HepG2 (cell line): ENCODE data around the gene ZNF22. TPM values are rescaled to one million over a fixed set of nuclear protein-coding genes. Genes with fewer than 3 reads are reported as not detected.

ENCODE experiments used
- ARHGAP35 ChIP-seq: sonication (generic); formaldehyde crosslinking; IDR thresholded peaks from 2 replicates; pipeline ENCODE4 v1.9.0; 2022; ENCODE audit warnings: mild to moderate bottlenecking, inconsistent platforms, moderate library complexity, missing genetic modification reagents, borderline replicate concordance
- ATF7-NPFF ChIP-seq: sonication (generic); formaldehyde crosslinking; IDR thresholded peaks from 2 replicates; pipeline ENCODE4 v1.8.1; 2023; ENCODE audit warnings: mild to moderate bottlenecking, low read depth, missing genetic modification reagents, moderate library complexity
- CBX1 ChIP-seq: IDR thresholded peaks from one replicate; pipeline ENCODE4 v1.6.1; 2016; ENCODE audit warnings: antibody characterized with exemption, low read depth
- GLI4 ChIP-seq: sonication (generic); formaldehyde crosslinking; IDR thresholded peaks from 2 replicates; pipeline ENCODE4 v1.5.1; 2020; ENCODE audit warnings: missing genetic modification reagents, mild to moderate bottlenecking, moderate library complexity, borderline replicate concordance
- HCFC1 ChIP-seq: fragments of 150-350 bp; IDR thresholded peaks from 2 replicates; pipeline ENCODE4 v1.6.1; 2014; ENCODE audit warnings: low read depth, low read length
- HDAC1 ChIP-seq: sonication (generic); formaldehyde crosslinking; IDR thresholded peaks from 2 replicates; pipeline ENCODE4 v1.5.1; 2020; ENCODE audit warnings: mild to moderate bottlenecking, missing genetic modification reagents
- NFE2L1 ChIP-seq: sonication (generic); formaldehyde crosslinking; IDR thresholded peaks from 2 replicates; pipeline ENCODE4 v1.4.0; 2020; ENCODE audit warnings: missing genetic modification reagents, mild to moderate bottlenecking, borderline replicate concordance
- POLR2AphosphoS5 ChIP-seq: IDR thresholded peaks from 2 replicates; pipeline ENCODE4 v1.6.1; 2012; ENCODE audit warnings: low read depth, low read length
- RCOR2 ChIP-seq: IDR thresholded peaks from 2 replicates; pipeline ENCODE4 v1.6.1; 2016; ENCODE audit warnings: missing biosample characterization, missing genetic modification reagents
- RERE ChIP-seq: IDR thresholded peaks from 2 replicates; pipeline ENCODE4 v1.6.1; 2016; ENCODE audit warnings: low read depth, missing genetic modification reagents, missing compliant biosample characterization
- THAP11 ChIP-seq: IDR thresholded peaks from 2 replicates; pipeline ENCODE4 v1.6.1; 2016; ENCODE audit warnings: missing biosample characterization, missing genetic modification reagents
- THAP9 ChIP-seq: sonication (generic); formaldehyde crosslinking; IDR thresholded peaks from 2 replicates; pipeline ENCODE4; 2020; ENCODE audit warnings: missing genetic modification reagents, mild to moderate bottlenecking, borderline replicate concordance
- THYN1 ChIP-seq: sonication (generic); formaldehyde crosslinking; IDR thresholded peaks from 2 replicates; pipeline ENCODE4 v1.8.1; 2023; ENCODE audit warnings: low read depth, mild to moderate bottlenecking, moderate library complexity, missing genetic modification reagents, borderline replicate concordance
- WIZ ChIP-seq: sonication (generic); formaldehyde crosslinking; IDR thresholded peaks from 2 replicates; pipeline ENCODE4 v1.5.1; 2020; ENCODE audit warnings: mild to moderate bottlenecking, missing genetic modification reagents
- YEATS2 ChIP-seq: sonication (generic); formaldehyde crosslinking; IDR thresholded peaks from 2 replicates; pipeline ENCODE4 v1.4.0; 2020; ENCODE audit warnings: missing genetic modification reagents, borderline replicate concordance
- ZNF33A ChIP-seq: sonication (generic); formaldehyde crosslinking; IDR thresholded peaks from 2 replicates; pipeline ENCODE4 v1.5.1; 2020; ENCODE audit warnings: missing genetic modification reagents, mild to moderate bottlenecking, moderate library complexity, borderline replicate concordance
- ZNF766 ChIP-seq: sonication (generic); formaldehyde crosslinking; IDR thresholded peaks from 2 replicates; pipeline ENCODE4 v1.5.0; 2020; ENCODE audit warnings: missing genetic modification reagents, borderline replicate concordance
- polyA plus RNA-seq, 8 experiments: library from polyadenylated mRNA; depleted of rRNA in 3 of 8; stranded (reverse) in 7 of 8; unstranded in 1 of 8; fragments of >200 nt; fragmentation: Illumina TruSeq in 4 of 8; extraction: Trizol in 4 of 8; gene quantifications; 2 replicates each; pipeline versions ENCODE4 v1.2.1 to v1.2.3, GENCODE V29; 2011 to 2016; ENCODE audit warnings: low read depth in 4 of 8, missing spikeins in 1 of 8, mixed read lengths in 1 of 8; ENCODE audit not compliant: insufficient read depth in 1 of 8
- total RNA-seq, 5 experiments: library from RNA; depleted of rRNA; stranded (reverse); fragments of >200 nt; fragmentation: Illumina TruSeq; extraction: Trizol; gene quantifications; 2 replicates each; pipeline ENCODE4 v1.2.3, GENCODE V29; 2016; ENCODE audit warnings: low read depth in 1 of 5

Gene ZNF22
- total and polyA plus RNA-seq, 2 of the 13 experiments (the other 11 are each of a cell fraction or from before 2014, with no cell fraction given): 0.40 to 1.3 TPM

GRCh38 chr10:44978570-44979280 lies 22.0 kb upstream of the ZNF22 start, which contains the start of gene DEPP1 (continued):
- TF ChIP-seq GLI4 (CRISPR knock-in tag): no peak
- TF ChIP-seq THAP9: peak; percentile 61; the same call in 1 of the 2 replicates
- peak; percentile 78 for TF ChIP-seq THAP11
- TF ChIP-seq POLR2AphosphoS5: peak; percentile 100
- TF ChIP-seq ZNF766 (CRISPR knock-in tag): peak; percentile 70; the same call in 1 of the 2 replicates
- 0 out of 2 replicates have a peak, but pooled peaks have one; percentile 15 for TF ChIP-seq NFE2L1 (CRISPR knock-in tag)
- peak; percentile 80; the same call in 1 of the 2 replicates for TF ChIP-seq YEATS2 (CRISPR knock-in tag)
- no peak for TF ChIP-seq ZNF33A (CRISPR knock-in tag)
- TF ChIP-seq HDAC1 (CRISPR knock-in tag): peak; percentile 16; the same call in 1 of the 2 replicates
- peak; percentile 74; the same call in 1 of the 2 replicates for TF ChIP-seq RERE (CRISPR knock-in tag)
- TF ChIP-seq HCFC1: peak; percentile 41; the same call in 1 of the 2 replicates
- peak; percentile 66; the same call in 1 of the 2 replicates for TF ChIP-seq RCOR2
- peak; percentile 100 for TF ChIP-seq CBX1
- 0 out of 2 replicates have a peak, but pooled peaks have one; percentile 37 for TF ChIP-seq ARHGAP35 (CRISPR knock-in tag)
- TF ChIP-seq ATF7-NPFF (CRISPR knock-in tag): peak; percentile 71; the same call in 1 of the 2 replicates
- TF ChIP-seq THYN1 (CRISPR knock-in tag): no peak; the same call in 1 of the 2 replicates
- 0 out of 2 replicates have a peak, but pooled peaks have one; percentile 44 for TF ChIP-seq WIZ (CRISPR knock-in tag)
